ENCODE measurements around the gene KIF18B.
"Not testable (repeated sequence)": the region's sequence is repeated elsewhere in the genome, so short reads cannot be mapped to it uniquely, and the experiment has no call there.

Gene KIF18B

GRCh38 chr17:44948315-44948795 lies 782 bp upstream of the KIF18B start:
- H3K4me3 ChIP-seq (ENCODE audit: low read depth in 1 of 2, low read length in 1 of 2), result peak overlapping the region; percentile 74 to 86
- TF ChIP-seq, protein P1, sequence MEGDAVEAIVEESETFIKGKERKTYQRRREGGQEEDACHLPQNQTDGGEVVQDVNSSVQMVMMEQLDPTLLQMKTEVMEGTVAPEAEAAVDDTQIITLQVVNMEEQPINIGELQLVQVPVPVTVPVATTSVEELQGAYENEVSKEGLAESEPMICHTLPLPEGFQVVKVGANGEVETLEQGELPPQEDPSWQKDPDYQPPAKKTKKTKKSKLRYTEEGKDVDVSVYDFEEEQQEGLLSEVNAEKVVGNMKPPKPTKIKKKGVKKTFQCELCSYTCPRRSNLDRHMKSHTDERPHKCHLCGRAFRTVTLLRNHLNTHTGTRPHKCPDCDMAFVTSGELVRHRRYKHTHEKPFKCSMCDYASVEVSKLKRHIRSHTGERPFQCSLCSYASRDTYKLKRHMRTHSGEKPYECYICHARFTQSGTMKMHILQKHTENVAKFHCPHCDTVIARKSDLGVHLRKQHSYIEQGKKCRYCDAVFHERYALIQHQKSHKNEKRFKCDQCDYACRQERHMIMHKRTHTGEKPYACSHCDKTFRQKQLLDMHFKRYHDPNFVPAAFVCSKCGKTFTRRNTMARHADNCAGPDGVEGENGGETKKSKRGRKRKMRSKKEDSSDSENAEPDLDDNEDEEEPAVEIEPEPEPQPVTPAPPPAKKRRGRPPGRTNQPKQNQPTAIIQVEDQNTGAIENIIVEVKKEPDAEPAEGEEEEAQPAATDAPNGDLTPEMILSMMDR (IDR thresholded peaks at IDR 0.05), result no peak
- no peaks in the 10 kb centered on the region for H3K27me3 ChIP-seq
- H3K27ac ChIP-seq, result peak overlapping the region; percentile 81
- H3K9me3 ChIP-seq, result no peaks in the 10 kb centered on the region
- H3K36me3 ChIP-seq, result no peaks in the 10 kb centered on the region
- peaks cover 19 to 22% of the 10 kb centered on the region in 2 experiments for H3K4me1 ChIP-seq (ENCODE audit: control insufficient read depth in 1 of 2, insufficient read depth in 1 of 2, low read depth in 1 of 2, low read length in 1 of 2)

DNA sequence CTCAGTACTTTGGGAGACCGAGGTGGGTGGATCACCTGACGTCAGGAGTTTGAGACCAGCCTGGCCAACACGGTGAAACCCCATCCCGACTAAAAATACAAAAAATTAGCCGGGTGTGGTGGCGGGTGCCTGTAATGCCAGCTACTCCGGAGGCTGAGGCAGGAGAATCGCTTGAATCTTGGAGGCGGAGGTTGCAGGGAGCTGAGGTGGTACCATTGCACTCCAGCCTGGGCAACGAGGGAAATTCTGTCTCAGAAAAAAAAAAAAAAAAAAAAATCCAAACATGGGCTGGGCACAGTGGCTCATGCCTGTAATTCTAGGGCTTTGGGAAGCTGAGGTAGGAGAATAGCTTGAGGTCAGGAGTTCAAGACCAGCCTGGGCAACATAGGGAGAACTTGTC lies 1.9 kb downstream of the KIF18B start:
- peaks cover 19 to 22% of the 10 kb centered on the region in 2 experiments for H3K4me1 ChIP-seq (ENCODE audit: control insufficient read depth in 1 of 2, insufficient read depth in 1 of 2, low read depth in 1 of 2, low read length in 1 of 2)
- H3K36me3 ChIP-seq; H3K4me3 ChIP-seq (ENCODE audit: low read depth in 1 of 2, low read length in 1 of 2); H3K27me3 ChIP-seq; H3K9me3 ChIP-seq; H3K27ac ChIP-seq: not testable (repeated sequence)

- TF ChIP-seq, protein P1 (IDR thresholded peaks at IDR 0.05), result no peak
- Histone ChIP-seq H3K27ac (no peak overlapping the region), H3K4me1 (ENCODE audit: control insufficient read depth in 1 of 2, insufficient read depth in 1 of 2, low read depth in 1 of 2, low read length in 1 of 2) (peaks cover 11 to 14% of the 10 kb centered on the region in 2 experiments), H3K9me3 (no peaks in the 10 kb centered on the region), H3K4me3 (ENCODE audit: low read depth in 1 of 2, low read length in 1 of 2) (no peak overlapping the region), H3K36me3 (peaks cover 11% of the 10 kb centered on the region), H3K27me3 (no peaks in the 10 kb centered on the region)
Measured at GRCh38 chr17:44942456-44942855, 5.1 kb downstream of the KIF18B start.

- Histone ChIP-seq H3K36me3 (peaks cover 11% of the 10 kb centered on the region), H3K27ac (no peak overlapping the region), H3K4me3 (ENCODE audit: low read depth in 1 of 2, low read length in 1 of 2) (no peak overlapping the region), H3K9me3 (no peaks in the 10 kb centered on the region), H3K4me1 (ENCODE audit: control insufficient read depth in 1 of 2, insufficient read depth in 1 of 2, low read depth in 1 of 2, low read length in 1 of 2) (peaks cover 4 to 8% of the 10 kb centered on the region in 2 experiments), H3K27me3 (no peaks in the 10 kb centered on the region)
- TF ChIP-seq, protein P1 (IDR thresholded peaks at IDR 0.05), result no peak
Measured at GRCh38 chr17:44941712-44942331, 5.8 kb downstream of the KIF18B start.

- no peaks in the 10 kb centered on the region for H3K9me3 ChIP-seq
- H3K4me3 ChIP-seq (ENCODE audit: low read depth in 1 of 2, low read length in 1 of 2), result no peak overlapping the region
- H3K27ac ChIP-seq, result no peak overlapping the region
- H3K27me3 ChIP-seq, result no peaks in the 10 kb centered on the region
- TF ChIP-seq, protein P1 (IDR thresholded peaks at IDR 0.05), result no peak
- no peaks in the 10 kb centered on the region for H3K4me1 ChIP-seq (ENCODE audit: control insufficient read depth in 1 of 2, insufficient read depth in 1 of 2, low read depth in 1 of 2, low read length in 1 of 2)
- H3K36me3 ChIP-seq, result peaks cover 16% of the 10 kb centered on the region
Measured at GRCh38 chr17:44940768-44941167, 6.8 kb downstream of the KIF18B start.

GRCh38 chr17:44940317-44940716 lies 7.3 kb downstream of the KIF18B start:
- no peaks in the 10 kb centered on the region for H3K9me3 ChIP-seq
- no peaks in the 10 kb centered on the region for H3K27me3 ChIP-seq
- H3K27ac ChIP-seq, result no peak overlapping the region
- H3K4me1 ChIP-seq (ENCODE audit: control insufficient read depth in 1 of 2, insufficient read depth in 1 of 2, low read depth in 1 of 2, low read length in 1 of 2), result no peaks in the 10 kb centered on the region
- H3K4me3 ChIP-seq (ENCODE audit: low read depth in 1 of 2, low read length in 1 of 2), result no peak overlapping the region
- TF ChIP-seq, protein P1 (IDR thresholded peaks at IDR 0.05), result no peak
- peaks cover 21% of the 10 kb centered on the region for H3K36me3 ChIP-seq
